Activated CD4-positive, alpha-beta memory T cell treated with anti-CD3 and anti-CD28 coated beads for 36 hours (primary cell): ENCODE results near the gene NRP2. TPM values are rescaled to one million over a fixed set of nuclear protein-coding genes. Genes with fewer than 3 reads are reported as not detected.
A peak's percentile ranks its signal among the peaks of the same experiment; 100 is the strongest.

Experiments used
- CTCF ChIA-PET: fragments of 350-600 bp; sonication (Branson Sonifier 250); formaldehyde crosslinking; loops from one replicate; lab custom pipeline; 2021; ENCODE audit warnings: antibody characterized with exemption, inconsistent platforms; lab: Charles Lee
- POLR2A ChIA-PET: fragments of 350-600 bp; sonication (Branson Sonifier 250); formaldehyde crosslinking; loops from one replicate; lab custom pipeline; 2021; ENCODE audit warnings: antibody characterized with exemption; lab: Charles Lee
- DNase-seq: peaks from one replicate; pipeline ENCODE4 v3.0.0-alpha.2; 2020
- H3K27ac Mint-ChIP-seq: one replicate; pipeline ENCODE4 v1.8.0; 2021; ENCODE audit warnings: mixed read lengths
- H3K27me3 Mint-ChIP-seq: one replicate; pipeline ENCODE4 v1.8.0; 2021; ENCODE audit warnings: mixed read lengths
- H3K36me3 Mint-ChIP-seq: one replicate; pipeline ENCODE4 v1.8.0; 2021; ENCODE audit warnings: mixed read lengths
- H3K4me1 Mint-ChIP-seq: one replicate; pipeline ENCODE4 v1.8.0; 2021; ENCODE audit warnings: low read depth, mixed read lengths
- H3K4me3 Mint-ChIP-seq: one replicate; pipeline ENCODE4 v1.8.0; 2021; ENCODE audit warnings: mild to moderate bottlenecking, mixed read lengths
- H3K9me3 Mint-ChIP-seq: one replicate; pipeline ENCODE4 v1.8.0; 2021; ENCODE audit warnings: mixed read lengths
- intact Hi-C: fragments of 100-400 bp; cut with micrococcal nuclease; formaldehyde crosslinking; loops from one replicate; pipeline ENCODE4 v1.15.1; 2023
- total RNA-seq, 2 experiments: library from RNA; stranded (reverse); gene quantifications; one replicate each; pipeline ENCODE4 v1.2.3, GENCODE V29; 2021

Gene NRP2
- total RNA-seq, 2 experiments from 2014 or later = 1.9 to 2.6 TPM

GRCh38 chr2:205650450-205650849 is 31.9 kb upstream of the NRP2 start:
- ChIA-PET POLR2A (no interaction called here), CTCF (no interaction called here)
- intact Hi-C loops = no loop called here
- no peak for DNase-seq
- H3K36me3 Mint-ChIP-seq = no peaks in the 10 kb centered on the region
- no peak overlapping the region for H3K27ac Mint-ChIP-seq
- H3K4me1 Mint-ChIP-seq = no peaks in the 10 kb centered on the region
- H3K4me3 Mint-ChIP-seq = no peak overlapping the region
- no peaks in the 10 kb centered on the region for H3K27me3 Mint-ChIP-seq
- no peaks in the 10 kb centered on the region for H3K9me3 Mint-ChIP-seq

- no peak overlapping the region for H3K27ac Mint-ChIP-seq
- no peak overlapping the region for H3K4me3 Mint-ChIP-seq
- no peak for DNase-seq
- CTCF ChIA-PET = no interaction called here
- POLR2A ChIA-PET = no interaction called here
- intact Hi-C loops = no loop called here
- no peaks in the 10 kb centered on the region for H3K4me1 Mint-ChIP-seq
- no peaks in the 10 kb centered on the region for H3K9me3 Mint-ChIP-seq
- no peaks in the 10 kb centered on the region for H3K36me3 Mint-ChIP-seq
- no peaks in the 10 kb centered on the region for H3K27me3 Mint-ChIP-seq
These were observed 31.4 kb upstream of the NRP2 start for GRCh38 chr2:205650931-205651330.

GRCh38 chr2:205651719-205652118 is 30.6 kb upstream of the NRP2 start:
- Mint-ChIP-seq H3K36me3 (no peaks in the 10 kb centered on the region), H3K27ac (no peak overlapping the region), H3K27me3 (no peaks in the 10 kb centered on the region), H3K4me1 (no peaks in the 10 kb centered on the region), H3K4me3 (no peak overlapping the region), H3K9me3 (no peaks in the 10 kb centered on the region)
- intact Hi-C loops = no loop called here
- CTCF ChIA-PET = no interaction called here
- POLR2A ChIA-PET = no interaction called here
- DNase-seq = no peak

GRCh38 chr2:205654878-205655605 is 27.3 kb upstream of the NRP2 start:
- Mint-ChIP-seq H3K4me1 (no peaks in the 10 kb centered on the region), H3K27ac (no peak overlapping the region), H3K36me3 (no peaks in the 10 kb centered on the region), H3K4me3 (no peak overlapping the region), H3K27me3 (peaks cover 6% of the 10 kb centered on the region), H3K9me3 (no peaks in the 10 kb centered on the region)
- DNase-seq = no peak
- ChIA-PET POLR2A (no interaction called here), CTCF (no interaction called here)
- intact Hi-C loops = no loop called here

GRCh38 chr2:205655779-205656456 is 26.4 kb upstream of the NRP2 start:
- H3K4me1 Mint-ChIP-seq = peaks cover 8% of the 10 kb centered on the region
- H3K36me3 Mint-ChIP-seq = no peaks in the 10 kb centered on the region
- intact Hi-C loops = no loop called here
- CTCF ChIA-PET = no interaction called here
- H3K27ac Mint-ChIP-seq = no peak overlapping the region
- H3K9me3 Mint-ChIP-seq = no peaks in the 10 kb centered on the region
- H3K27me3 Mint-ChIP-seq = peaks cover 6% of the 10 kb centered on the region
- H3K4me3 Mint-ChIP-seq = no peak overlapping the region
- POLR2A ChIA-PET = no interaction called here
- no peak for DNase-seq

DNA sequence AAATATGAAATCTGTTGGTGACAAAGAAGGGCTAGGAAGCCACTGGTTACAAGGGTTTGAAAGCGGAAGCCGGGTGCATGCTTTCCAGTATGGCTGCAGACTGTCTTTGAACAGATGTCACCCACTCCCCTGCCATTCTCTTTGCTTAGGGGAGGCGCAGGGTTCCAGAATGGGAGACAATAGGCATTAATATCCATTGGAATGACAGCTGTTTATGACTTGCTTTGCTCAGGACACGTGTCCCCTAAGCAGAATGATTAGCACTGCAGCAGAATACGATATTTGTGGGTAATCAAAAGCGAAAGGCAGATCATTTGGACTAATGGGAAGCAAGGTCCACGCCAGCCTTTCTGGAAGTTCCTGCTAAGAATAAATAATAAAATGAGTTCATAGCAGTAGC is 25.8 kb upstream of the NRP2 start:
- ChIA-PET CTCF (no interaction called here), POLR2A (no interaction called here)
- Mint-ChIP-seq H3K27ac (no peak overlapping the region), H3K9me3 (no peaks in the 10 kb centered on the region), H3K27me3 (peaks cover 6% of the 10 kb centered on the region), H3K4me3 (no peak overlapping the region), H3K4me1 (peaks cover 13% of the 10 kb centered on the region), H3K36me3 (no peaks in the 10 kb centered on the region)
- intact Hi-C loops = no loop called here
- DNase-seq = no peak

DNA sequence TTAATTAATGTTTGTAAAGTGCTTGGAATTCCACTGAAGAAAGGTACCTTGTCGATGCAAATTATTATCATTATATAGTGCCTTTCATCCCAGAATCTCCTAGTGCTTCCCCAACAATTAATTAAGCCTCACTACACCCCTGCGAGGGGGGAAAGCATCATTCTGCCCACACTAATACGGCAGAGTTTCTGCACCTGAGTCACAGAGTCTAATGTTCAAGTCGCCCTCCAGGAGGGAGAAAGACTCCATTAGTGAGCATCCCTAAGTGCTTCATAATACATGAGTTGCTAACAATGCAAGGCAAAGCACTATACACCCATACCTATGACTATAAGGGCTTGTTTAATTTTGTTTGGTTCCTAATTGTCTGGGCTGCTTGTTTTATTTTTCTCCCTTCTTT is 25.4 kb upstream of the NRP2 start:
- H3K4me1 Mint-ChIP-seq = peaks cover 14% of the 10 kb centered on the region
- no peaks in the 10 kb centered on the region for H3K9me3 Mint-ChIP-seq
- H3K27ac Mint-ChIP-seq = no peak overlapping the region
- H3K27me3 Mint-ChIP-seq = peaks cover 6% of the 10 kb centered on the region
- ChIA-PET CTCF (no interaction called here), POLR2A (no interaction called here)
- DNase-seq = no peak
- no peaks in the 10 kb centered on the region for H3K36me3 Mint-ChIP-seq
- intact Hi-C loops = no loop called here
- no peak overlapping the region for H3K4me3 Mint-ChIP-seq

GRCh38 chr2:205657579-205657978 is 24.7 kb upstream of the NRP2 start:
- Mint-ChIP-seq H3K36me3 (no peaks in the 10 kb centered on the region), H3K9me3 (no peaks in the 10 kb centered on the region), H3K27me3 (peaks cover 6% of the 10 kb centered on the region), H3K4me1 (peaks cover 14% of the 10 kb centered on the region), H3K4me3 (no peak overlapping the region), H3K27ac (no peak overlapping the region)
- CTCF ChIA-PET = no interaction called here
- POLR2A ChIA-PET = no interaction called here
- intact Hi-C loops = no loop called here
- DNase-seq = no peak

DNA sequence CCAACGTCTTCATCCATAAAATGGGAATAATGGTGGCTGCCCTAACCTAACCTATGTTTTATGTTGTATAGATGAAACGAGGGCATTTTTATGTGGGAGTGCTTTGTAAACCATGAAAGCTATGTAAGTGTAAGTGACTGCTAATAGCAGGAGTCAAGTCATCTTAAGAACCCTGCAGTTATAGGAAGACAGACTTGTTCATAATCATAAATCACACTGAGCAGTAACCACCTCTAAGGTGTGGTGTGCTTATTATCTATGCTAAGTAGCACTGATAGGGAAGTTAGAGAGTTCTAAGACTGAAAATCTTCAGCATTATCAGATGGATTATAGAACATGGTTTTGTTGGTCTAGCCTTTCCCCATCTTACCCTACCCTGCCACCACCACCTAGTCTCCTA is 24.2 kb upstream of the NRP2 start:
- Mint-ChIP-seq H3K27me3 (peaks cover 6% of the 10 kb centered on the region), H3K4me3 (no peak overlapping the region), H3K4me1 (peaks cover 14% of the 10 kb centered on the region), H3K27ac (no peak overlapping the region), H3K9me3 (no peaks in the 10 kb centered on the region), H3K36me3 (no peaks in the 10 kb centered on the region)
- POLR2A ChIA-PET = no interaction called here
- no peak for DNase-seq
- intact Hi-C loops = no loop called here
- CTCF ChIA-PET = no interaction called here

GRCh38 chr2:205658572-205658971 is 23.7 kb upstream of the NRP2 start:
- H3K27ac Mint-ChIP-seq = no peak overlapping the region
- no peak for DNase-seq
- POLR2A ChIA-PET = no interaction called here

DNA sequence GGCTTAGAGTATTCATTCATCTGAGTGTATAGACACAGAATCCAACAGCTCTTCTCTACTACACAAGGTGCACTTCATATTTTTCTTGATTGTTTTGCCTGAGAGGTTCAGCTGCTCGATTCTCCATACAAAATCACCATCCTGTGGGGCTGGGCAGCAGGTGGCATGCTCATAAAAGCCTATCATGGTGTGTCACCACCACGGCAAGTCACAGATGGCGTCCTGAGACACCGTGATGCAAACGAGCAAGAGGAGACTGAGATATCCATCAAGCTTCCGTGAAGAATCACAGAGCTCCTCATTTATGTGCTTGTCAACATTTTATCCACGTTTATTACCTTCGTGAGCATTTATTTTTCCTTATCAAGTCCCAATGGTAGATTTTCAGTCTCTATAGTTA is 22.4 kb upstream of the NRP2 start:
- Mint-ChIP-seq H3K27ac (no peak overlapping the region), H3K4me1 (peaks cover 14% of the 10 kb centered on the region), H3K36me3 (no peaks in the 10 kb centered on the region), H3K27me3 (peaks cover 6% of the 10 kb centered on the region), H3K9me3 (no peaks in the 10 kb centered on the region), H3K4me3 (no peak overlapping the region)
- ChIA-PET CTCF (no interaction called here), POLR2A (no interaction called here)
- intact Hi-C loops = loop anchor here (5.0 kb wide), 1 partner anchor 48 kb away; no protein-coding TSS in a partner anchor
- DNase-seq = no peak

More at GRCh38 chr2:205658572-205658971, 23.7 kb upstream of the NRP2 start:
- Mint-ChIP-seq H3K27me3 (peaks cover 6% of the 10 kb centered on the region), H3K4me3 (no peak overlapping the region), H3K4me1 (peaks cover 14% of the 10 kb centered on the region), H3K9me3 (no peaks in the 10 kb centered on the region), H3K36me3 (no peaks in the 10 kb centered on the region)
- CTCF ChIA-PET = no interaction called here
- intact Hi-C loops = no loop called here

GRCh38 chr2:205660521-205661124 is 21.7 kb upstream of the NRP2 start:
- CTCF ChIA-PET = interaction anchor here (0.5 to 2.3 kb wide), 4 partner anchors 15 to 245 kb away, joined by 3 to 11 read pairs (median 3); no protein-coding TSS in a partner anchor
- Mint-ChIP-seq H3K27me3 (peaks cover 6% of the 10 kb centered on the region), H3K4me1 (peaks cover 14% of the 10 kb centered on the region), H3K27ac (no peak overlapping the region), H3K36me3 (no peaks in the 10 kb centered on the region), H3K4me3 (no peak overlapping the region), H3K9me3 (no peaks in the 10 kb centered on the region)
- intact Hi-C loops = loop anchor here (5.0 kb wide), 1 partner anchor 48 kb away; no protein-coding TSS in a partner anchor
- DNase-seq = peak; percentile 53
- POLR2A ChIA-PET = no interaction called here
